HCT116 (cell line): ENCODE results near the gene BLOC1S3. TPM values are rescaled to one million over a fixed set of nuclear protein-coding genes. Genes with fewer than 3 reads are reported as not detected.

Experiments used
- ATAC-seq: fragments of 200-7000 bp; cut with Tn5 transposase; 2 replicates; pipeline ENCODE4 v1.9.1; 2020; ENCODE audit warnings: mild to moderate bottlenecking, moderate library complexity
- BruUV-seq: library from RNA; stranded (reverse); fragments of 400-500 nt; replicated peaks from 2 replicates; lab custom pipeline; 2021; lab: Mats Ljungman, UMichigan
- CTCF ChIA-PET: fragments of 300-600 bp; sonication (Branson Sonifier 250); formaldehyde crosslinking; loops from one replicate; lab custom pipeline; 2021; ENCODE audit warnings: antibody characterized with exemption; lab: Charles Lee
- POLR2A ChIA-PET: fragments of 300-600, 350-600 bp; sonication (Branson Sonifier 250); formaldehyde crosslinking; loops from one replicate; lab custom pipeline; 2021; ENCODE audit warnings: antibody characterized with exemption; lab: Charles Lee
- RAD21 ChIA-PET, 2 experiments: fragments of 300-600 bp; sonication (Branson Sonifier 250); formaldehyde crosslinking; loops; one replicate each; lab custom pipeline; 2023; ENCODE audit warnings: low total read pairs in 2 of 2; ENCODE audit not compliant: uncharacterized antibody in 2 of 2, unreplicated experiment in 2 of 2, low non-redundant PET in 1 of 2; lab: Charles Lee
- DNase-seq: peaks from one replicate; pipeline ENCODE4 v3.0.0-alpha.2; 2010; ENCODE audit warnings: low read depth, low spot score
- H2AFZ ChIP-seq: fragments of 200-600 bp; shearing (Covaris generic), sonication (generic); 2 replicates; pipeline ENCODE4 v1.6.1; 2017; ENCODE audit warnings: low read depth, mixed run types, mixed read lengths, antibody characterized with exemption, low read length; ENCODE audit not compliant: poor library complexity, severe bottlenecking
- H3K27ac ChIP-seq: 2 replicates; pipeline ENCODE4 v1.5.1; 2012; ENCODE audit warnings: low read depth, low read length
- H3K27me3 ChIP-seq: fragments of 200-600 bp; sonication (generic); 2 replicates; pipeline ENCODE4 v1.6.1; 2016; ENCODE audit warnings: mixed run types, low read length, mixed read lengths; ENCODE audit not compliant: insufficient read depth
- H3K36me3 ChIP-seq, 2 experiments: fragments of 200-500 bp in 1 of 2; fragments of 200-600 bp in 1 of 2; sonication (Bioruptor generic) in 1 of 2; sonication (generic) in 1 of 2; 2 replicates each; pipeline versions ENCODE4 v1.5.1 to v1.6.1; 2014 to 2016; ENCODE audit warnings: low read length in 2 of 2, inconsistent platforms in 1 of 2, mixed read lengths in 1 of 2, mixed run types in 1 of 2; ENCODE audit not compliant: insufficient read depth in 2 of 2, control insufficient read depth in 1 of 2
- H3K4me1 ChIP-seq, 2 experiments: fragments of 200-600 bp in 1 of 2; sonication (generic) in 1 of 2; 2 replicates each; pipeline versions ENCODE4 v1.5.1 to v1.6.1; 2012 to 2017; ENCODE audit warnings: low read length in 2 of 2, inconsistent platforms in 1 of 2, mild to moderate bottlenecking in 1 of 2, mixed read lengths in 1 of 2, mixed run types in 1 of 2, moderate library complexity in 1 of 2; ENCODE audit not compliant: insufficient read depth in 2 of 2, control insufficient read depth in 1 of 2
- H3K4me2 ChIP-seq: fragments of 200-600 bp; sonication (generic); 2 replicates; pipeline ENCODE4 v1.6.1; 2017; ENCODE audit warnings: mixed run types, low read length, mixed read lengths
- H3K4me3 ChIP-seq, 2 experiments: fragments of 200-600 bp in 1 of 2; sonication (generic) in 1 of 2; replicated peaks in 1 of 2; 2 replicates each; pipeline ENCODE4 v1.5.1; 2011 to 2016; ENCODE audit warnings: low read length in 2 of 2, control low read depth in 1 of 2, low read depth in 1 of 2, mild to moderate bottlenecking in 1 of 2, mixed read lengths in 1 of 2, mixed run types in 1 of 2
- H3K79me2 ChIP-seq: fragments of 200-600 bp; sonication (generic); 2 replicates; pipeline ENCODE4 v1.6.1; 2017; ENCODE audit warnings: mild to moderate bottlenecking, mixed run types, low read length, moderate library complexity, mixed read lengths; ENCODE audit not compliant: insufficient read depth
- H3K9ac ChIP-seq: fragments of 200-600 bp; sonication (generic); 2 replicates; pipeline ENCODE4 v1.6.1; 2016; ENCODE audit warnings: low read length, mixed read lengths
- H3K9me2 ChIP-seq: fragments of 200-600 bp; sonication (generic), shearing (Covaris generic); 2 replicates; pipeline ENCODE4 v1.6.1; 2017; ENCODE audit warnings: mixed run types, mild to moderate bottlenecking, moderate library complexity; ENCODE audit not compliant: insufficient read depth
- H3K9me3 ChIP-seq, 2 experiments: fragments of 200-500 bp in 1 of 2; fragments of 200-600 bp in 1 of 2; sonication (Bioruptor generic) in 1 of 2; sonication (generic) in 1 of 2; 2 replicates each; pipeline ENCODE4 v1.6.1; 2014 to 2017; ENCODE audit warnings: low read length in 2 of 2, mixed read lengths in 2 of 2, inconsistent platforms in 1 of 2, low read depth in 1 of 2, mild to moderate bottlenecking in 1 of 2, mixed run types in 1 of 2, moderate library complexity in 1 of 2; ENCODE audit not compliant: control insufficient read depth in 1 of 2, insufficient read depth in 1 of 2
- H4K20me1 ChIP-seq: fragments of 200-600 bp; sonication (generic), shearing (Covaris generic); 2 replicates; pipeline ENCODE4 v1.6.1; 2017; ENCODE audit warnings: mixed run types, mild to moderate bottlenecking, moderate library complexity; ENCODE audit not compliant: insufficient read depth
- CBX3 ChIP-seq: IDR thresholded peaks from 2 replicates; pipeline ENCODE4 v1.6.1; 2012; ENCODE audit warnings: low read depth
- CEBPB ChIP-seq: IDR thresholded peaks from 2 replicates; pipeline ENCODE4 v1.6.1; 2012; ENCODE audit warnings: low read depth
- EGR1 ChIP-seq: IDR thresholded peaks from 2 replicates; pipeline ENCODE4 v1.6.1; 2012; ENCODE audit warnings: low read depth
- ELF1 ChIP-seq: IDR thresholded peaks from 2 replicates; pipeline ENCODE4 v1.6.1; 2012; ENCODE audit warnings: low read depth, borderline replicate concordance
- EZH2 ChIP-seq: fragments of 200-600 bp; sonication (generic); IDR thresholded peaks from 2 replicates; pipeline ENCODE4 v1.6.1; 2017; ENCODE audit warnings: antibody characterized with exemption, mixed run types
- EZH2phosphoT487 ChIP-seq: fragments of 200-600 bp; IDR thresholded peaks from 2 replicates; pipeline ENCODE4 v1.6.1; 2018; ENCODE audit warnings: antibody characterized with exemption, borderline replicate concordance
- FOSL1 ChIP-seq: IDR thresholded peaks from 2 replicates; pipeline ENCODE4 v1.6.1; 2012; ENCODE audit warnings: low read depth
- JUND ChIP-seq: IDR thresholded peaks from 2 replicates; pipeline ENCODE4 v1.6.1; 2012
- POLR2A ChIP-seq: IDR thresholded peaks from 2 replicates; pipeline ENCODE4 v1.7.0; 2011; ENCODE audit warnings: borderline replicate concordance; ENCODE audit not compliant: insufficient read depth, insufficient read length; ENCODE audit errors: extremely low read depth
- POLR2AphosphoS5 ChIP-seq: IDR thresholded peaks from 2 replicates; pipeline ENCODE4 v1.6.1; 2011; ENCODE audit warnings: mild to moderate bottlenecking, low read depth, low read length, moderate library complexity
- RAD21 ChIP-seq: IDR thresholded peaks from 2 replicates; pipeline ENCODE4 v1.6.1; 2012; ENCODE audit warnings: low read depth, mild to moderate bottlenecking
- SP1 ChIP-seq: IDR thresholded peaks from 2 replicates; pipeline ENCODE4 v1.6.1; 2012; ENCODE audit warnings: low read depth
- SRF ChIP-seq: IDR thresholded peaks from 2 replicates; pipeline ENCODE4 v1.6.1; 2012; ENCODE audit warnings: low read depth
- TCF7L2 ChIP-seq: IDR thresholded peaks from 2 replicates; pipeline ENCODE4 v1.7.0; 2011; ENCODE audit warnings: borderline replicate concordance, inconsistent platforms; ENCODE audit not compliant: insufficient read depth, insufficient read length; ENCODE audit errors: extremely low read depth
- ZFX ChIP-seq: fragments of 450-650 bp; IDR thresholded peaks from 2 replicates; pipeline ENCODE4 v1.6.1; 2017
- intact Hi-C: fragments of 100-400 bp; cut with micrococcal nuclease; formaldehyde crosslinking; loops from 2 replicates; pipeline ENCODE4 v1.10.0; 2022
- total RNA-seq: library from RNA; stranded (reverse); gene quantifications from one replicate; pipeline ENCODE4 v1.2.1, GENCODE V29; 2021; ENCODE audit not compliant: unreplicated experiment
- TF ChIP-seq, protein P1 (sequence below): IDR thresholded peaks from 2 replicates; pipeline ENCODE4 v1.6.1; 2011; ENCODE audit warnings: mild to moderate bottlenecking, low read length, moderate library complexity; ENCODE audit not compliant: insufficient replicate concordance; ENCODE audit errors: extremely low read depth
- TF ChIP-seq, protein P2 (sequence below): IDR thresholded peaks from 2 replicates; pipeline ENCODE4 v1.6.1; 2012; ENCODE audit warnings: low read depth
- TF ChIP-seq, protein P3 (sequence below): IDR thresholded peaks from 2 replicates; pipeline ENCODE4 v1.6.1; 2012
- TF ChIP-seq, protein P4 (sequence below): IDR thresholded peaks from 2 replicates; pipeline ENCODE4 v1.6.1; 2012

The BLOC1S3 gene
- total RNA-seq, 1 experiment from 2014 or later, result 12.2 TPM

DNA sequence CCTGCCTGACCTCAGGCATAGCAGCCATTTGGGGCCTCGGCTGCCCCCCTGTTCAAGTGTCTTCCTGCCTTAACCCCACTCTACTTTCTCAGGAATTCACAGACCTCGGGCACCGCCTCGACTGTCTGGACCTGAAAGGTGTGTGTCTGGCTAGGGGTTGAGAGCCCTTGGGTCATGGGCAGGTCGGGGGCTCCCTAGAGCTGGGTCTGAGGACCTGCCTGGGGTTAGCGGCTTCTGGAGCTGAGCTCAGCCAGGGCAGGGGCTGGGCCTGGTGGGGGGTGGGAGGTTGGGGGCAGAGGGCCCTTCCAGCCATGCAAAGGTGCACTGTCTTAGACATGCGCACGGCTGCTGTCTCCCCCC lies 38.5 kb upstream of the BLOC1S3 start (continued):
- TF ChIP-seq, protein P1, sequence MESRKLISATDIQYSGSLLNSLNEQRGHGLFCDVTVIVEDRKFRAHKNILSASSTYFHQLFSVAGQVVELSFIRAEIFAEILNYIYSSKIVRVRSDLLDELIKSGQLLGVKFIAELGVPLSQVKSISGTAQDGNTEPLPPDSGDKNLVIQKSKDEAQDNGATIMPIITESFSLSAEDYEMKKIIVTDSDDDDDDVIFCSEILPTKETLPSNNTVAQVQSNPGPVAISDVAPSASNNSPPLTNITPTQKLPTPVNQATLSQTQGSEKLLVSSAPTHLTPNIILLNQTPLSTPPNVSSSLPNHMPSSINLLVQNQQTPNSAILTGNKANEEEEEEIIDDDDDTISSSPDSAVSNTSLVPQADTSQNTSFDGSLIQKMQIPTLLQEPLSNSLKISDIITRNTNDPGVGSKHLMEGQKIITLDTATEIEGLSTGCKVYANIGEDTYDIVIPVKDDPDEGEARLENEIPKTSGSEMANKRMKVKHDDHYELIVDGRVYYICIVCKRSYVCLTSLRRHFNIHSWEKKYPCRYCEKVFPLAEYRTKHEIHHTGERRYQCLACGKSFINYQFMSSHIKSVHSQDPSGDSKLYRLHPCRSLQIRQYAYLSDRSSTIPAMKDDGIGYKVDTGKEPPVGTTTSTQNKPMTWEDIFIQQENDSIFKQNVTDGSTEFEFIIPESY, result no peak
- TF ChIP-seq POLR2A, result no peak
- TF ChIP-seq ELF1, result no peak
- TF ChIP-seq POLR2AphosphoS5, result no peak
- no peak for TF ChIP-seq JUND
- TF ChIP-seq, all 23 proteins: peak for 0

DNA sequence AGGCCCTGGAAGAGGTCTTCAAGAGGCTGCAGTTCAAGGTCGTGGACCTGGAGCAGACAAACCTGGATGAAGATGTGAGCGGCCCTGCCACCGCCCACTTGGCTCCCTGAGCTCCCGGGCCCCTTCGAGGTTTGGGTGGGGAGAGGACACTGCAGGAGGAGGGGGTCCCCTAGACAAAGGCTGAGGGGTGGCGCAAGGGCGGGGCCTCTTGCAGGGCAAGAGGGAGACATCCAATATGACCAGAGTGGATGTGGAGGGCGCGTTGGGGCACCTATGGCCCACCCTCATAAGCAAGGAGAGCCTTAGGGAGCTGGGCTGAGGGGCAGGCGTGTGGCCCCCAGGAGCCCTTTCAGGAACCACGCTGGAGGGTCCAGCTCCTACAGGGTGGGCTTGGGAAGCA lies 38.1 kb upstream of the BLOC1S3 start:
- BruUV-seq, result no TSS peak
- TF ChIP-seq TCF7L2 (no peak), EZH2phosphoT487 (no peak), FOSL1 (no peak), CEBPB (no peak), EZH2 (no peak), RAD21 (no peak), SP1 (no peak), CBX3 (no peak), ELF1 (no peak), ZFX (no peak), SRF (no peak), POLR2AphosphoS5 (no peak), EGR1 (no peak)
- TF ChIP-seq, protein P2, sequence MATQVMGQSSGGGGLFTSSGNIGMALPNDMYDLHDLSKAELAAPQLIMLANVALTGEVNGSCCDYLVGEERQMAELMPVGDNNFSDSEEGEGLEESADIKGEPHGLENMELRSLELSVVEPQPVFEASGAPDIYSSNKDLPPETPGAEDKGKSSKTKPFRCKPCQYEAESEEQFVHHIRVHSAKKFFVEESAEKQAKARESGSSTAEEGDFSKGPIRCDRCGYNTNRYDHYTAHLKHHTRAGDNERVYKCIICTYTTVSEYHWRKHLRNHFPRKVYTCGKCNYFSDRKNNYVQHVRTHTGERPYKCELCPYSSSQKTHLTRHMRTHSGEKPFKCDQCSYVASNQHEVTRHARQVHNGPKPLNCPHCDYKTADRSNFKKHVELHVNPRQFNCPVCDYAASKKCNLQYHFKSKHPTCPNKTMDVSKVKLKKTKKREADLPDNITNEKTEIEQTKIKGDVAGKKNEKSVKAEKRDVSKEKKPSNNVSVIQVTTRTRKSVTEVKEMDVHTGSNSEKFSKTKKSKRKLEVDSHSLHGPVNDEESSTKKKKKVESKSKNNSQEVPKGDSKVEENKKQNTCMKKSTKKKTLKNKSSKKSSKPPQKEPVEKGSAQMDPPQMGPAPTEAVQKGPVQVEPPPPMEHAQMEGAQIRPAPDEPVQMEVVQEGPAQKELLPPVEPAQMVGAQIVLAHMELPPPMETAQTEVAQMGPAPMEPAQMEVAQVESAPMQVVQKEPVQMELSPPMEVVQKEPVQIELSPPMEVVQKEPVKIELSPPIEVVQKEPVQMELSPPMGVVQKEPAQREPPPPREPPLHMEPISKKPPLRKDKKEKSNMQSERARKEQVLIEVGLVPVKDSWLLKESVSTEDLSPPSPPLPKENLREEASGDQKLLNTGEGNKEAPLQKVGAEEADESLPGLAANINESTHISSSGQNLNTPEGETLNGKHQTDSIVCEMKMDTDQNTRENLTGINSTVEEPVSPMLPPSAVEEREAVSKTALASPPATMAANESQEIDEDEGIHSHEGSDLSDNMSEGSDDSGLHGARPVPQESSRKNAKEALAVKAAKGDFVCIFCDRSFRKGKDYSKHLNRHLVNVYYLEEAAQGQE, result no peak
- TF ChIP-seq, protein P3, sequence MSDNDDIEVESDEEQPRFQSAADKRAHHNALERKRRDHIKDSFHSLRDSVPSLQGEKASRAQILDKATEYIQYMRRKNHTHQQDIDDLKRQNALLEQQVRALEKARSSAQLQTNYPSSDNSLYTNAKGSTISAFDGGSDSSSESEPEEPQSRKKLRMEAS, result no peak
- TF ChIP-seq, protein P4, sequence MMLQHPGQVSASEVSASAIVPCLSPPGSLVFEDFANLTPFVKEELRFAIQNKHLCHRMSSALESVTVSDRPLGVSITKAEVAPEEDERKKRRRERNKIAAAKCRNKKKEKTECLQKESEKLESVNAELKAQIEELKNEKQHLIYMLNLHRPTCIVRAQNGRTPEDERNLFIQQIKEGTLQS, result no peak
- ATAC-seq (no peak), DNase-seq (no peak)
- H3K27me3 ChIP-seq, result no peaks in the 10 kb centered on the region
- no peak overlapping the region for H3K4me3 ChIP-seq
- POLR2A ChIA-PET, result no interaction called here
- H2AFZ ChIP-seq, result no peak overlapping the region
- H3K9me2 ChIP-seq, result no peaks in the 10 kb centered on the region
- H3K9me3 ChIP-seq, result no peaks in the 10 kb centered on the region
- RAD21 ChIA-PET, result no interaction called here
- H3K27ac ChIP-seq, result no peak overlapping the region
- no peak overlapping the region for H3K9ac ChIP-seq
- peaks cover 0 to 3% of the 10 kb centered on the region in 2 experiments; a peak in 2 of 4 replicates for H3K4me1 ChIP-seq
- no peaks in the 10 kb centered on the region; a peak in 1 of 4 replicates for H3K36me3 ChIP-seq
- no peak overlapping the region for H3K4me2 ChIP-seq
- peaks cover 24% of the 10 kb centered on the region; the same call in 1 of the 2 replicates for H3K79me2 ChIP-seq
- CTCF ChIA-PET, result no interaction called here
- no peaks in the 10 kb centered on the region for H4K20me1 ChIP-seq
- intact Hi-C loops, result no loop called here
